Measurements from ENCODE around the gene P4HA3. TPM values are rescaled to one million over a fixed set of nuclear protein-coding genes. Genes with fewer than 3 reads are reported as not detected.

The P4HA3 gene
- total and polyA plus RNA-seq, 9 of the 15 experiments (the other 6 are each of a cell fraction or from before 2014, with no cell fraction given): 0.01 to 0.03 TPM; not detected in 7

GRCh38 chr11:74279256-74279655 lies 32.2 kb downstream of the P4HA3 start (continued):
- TF ChIP-seq, protein P1, sequence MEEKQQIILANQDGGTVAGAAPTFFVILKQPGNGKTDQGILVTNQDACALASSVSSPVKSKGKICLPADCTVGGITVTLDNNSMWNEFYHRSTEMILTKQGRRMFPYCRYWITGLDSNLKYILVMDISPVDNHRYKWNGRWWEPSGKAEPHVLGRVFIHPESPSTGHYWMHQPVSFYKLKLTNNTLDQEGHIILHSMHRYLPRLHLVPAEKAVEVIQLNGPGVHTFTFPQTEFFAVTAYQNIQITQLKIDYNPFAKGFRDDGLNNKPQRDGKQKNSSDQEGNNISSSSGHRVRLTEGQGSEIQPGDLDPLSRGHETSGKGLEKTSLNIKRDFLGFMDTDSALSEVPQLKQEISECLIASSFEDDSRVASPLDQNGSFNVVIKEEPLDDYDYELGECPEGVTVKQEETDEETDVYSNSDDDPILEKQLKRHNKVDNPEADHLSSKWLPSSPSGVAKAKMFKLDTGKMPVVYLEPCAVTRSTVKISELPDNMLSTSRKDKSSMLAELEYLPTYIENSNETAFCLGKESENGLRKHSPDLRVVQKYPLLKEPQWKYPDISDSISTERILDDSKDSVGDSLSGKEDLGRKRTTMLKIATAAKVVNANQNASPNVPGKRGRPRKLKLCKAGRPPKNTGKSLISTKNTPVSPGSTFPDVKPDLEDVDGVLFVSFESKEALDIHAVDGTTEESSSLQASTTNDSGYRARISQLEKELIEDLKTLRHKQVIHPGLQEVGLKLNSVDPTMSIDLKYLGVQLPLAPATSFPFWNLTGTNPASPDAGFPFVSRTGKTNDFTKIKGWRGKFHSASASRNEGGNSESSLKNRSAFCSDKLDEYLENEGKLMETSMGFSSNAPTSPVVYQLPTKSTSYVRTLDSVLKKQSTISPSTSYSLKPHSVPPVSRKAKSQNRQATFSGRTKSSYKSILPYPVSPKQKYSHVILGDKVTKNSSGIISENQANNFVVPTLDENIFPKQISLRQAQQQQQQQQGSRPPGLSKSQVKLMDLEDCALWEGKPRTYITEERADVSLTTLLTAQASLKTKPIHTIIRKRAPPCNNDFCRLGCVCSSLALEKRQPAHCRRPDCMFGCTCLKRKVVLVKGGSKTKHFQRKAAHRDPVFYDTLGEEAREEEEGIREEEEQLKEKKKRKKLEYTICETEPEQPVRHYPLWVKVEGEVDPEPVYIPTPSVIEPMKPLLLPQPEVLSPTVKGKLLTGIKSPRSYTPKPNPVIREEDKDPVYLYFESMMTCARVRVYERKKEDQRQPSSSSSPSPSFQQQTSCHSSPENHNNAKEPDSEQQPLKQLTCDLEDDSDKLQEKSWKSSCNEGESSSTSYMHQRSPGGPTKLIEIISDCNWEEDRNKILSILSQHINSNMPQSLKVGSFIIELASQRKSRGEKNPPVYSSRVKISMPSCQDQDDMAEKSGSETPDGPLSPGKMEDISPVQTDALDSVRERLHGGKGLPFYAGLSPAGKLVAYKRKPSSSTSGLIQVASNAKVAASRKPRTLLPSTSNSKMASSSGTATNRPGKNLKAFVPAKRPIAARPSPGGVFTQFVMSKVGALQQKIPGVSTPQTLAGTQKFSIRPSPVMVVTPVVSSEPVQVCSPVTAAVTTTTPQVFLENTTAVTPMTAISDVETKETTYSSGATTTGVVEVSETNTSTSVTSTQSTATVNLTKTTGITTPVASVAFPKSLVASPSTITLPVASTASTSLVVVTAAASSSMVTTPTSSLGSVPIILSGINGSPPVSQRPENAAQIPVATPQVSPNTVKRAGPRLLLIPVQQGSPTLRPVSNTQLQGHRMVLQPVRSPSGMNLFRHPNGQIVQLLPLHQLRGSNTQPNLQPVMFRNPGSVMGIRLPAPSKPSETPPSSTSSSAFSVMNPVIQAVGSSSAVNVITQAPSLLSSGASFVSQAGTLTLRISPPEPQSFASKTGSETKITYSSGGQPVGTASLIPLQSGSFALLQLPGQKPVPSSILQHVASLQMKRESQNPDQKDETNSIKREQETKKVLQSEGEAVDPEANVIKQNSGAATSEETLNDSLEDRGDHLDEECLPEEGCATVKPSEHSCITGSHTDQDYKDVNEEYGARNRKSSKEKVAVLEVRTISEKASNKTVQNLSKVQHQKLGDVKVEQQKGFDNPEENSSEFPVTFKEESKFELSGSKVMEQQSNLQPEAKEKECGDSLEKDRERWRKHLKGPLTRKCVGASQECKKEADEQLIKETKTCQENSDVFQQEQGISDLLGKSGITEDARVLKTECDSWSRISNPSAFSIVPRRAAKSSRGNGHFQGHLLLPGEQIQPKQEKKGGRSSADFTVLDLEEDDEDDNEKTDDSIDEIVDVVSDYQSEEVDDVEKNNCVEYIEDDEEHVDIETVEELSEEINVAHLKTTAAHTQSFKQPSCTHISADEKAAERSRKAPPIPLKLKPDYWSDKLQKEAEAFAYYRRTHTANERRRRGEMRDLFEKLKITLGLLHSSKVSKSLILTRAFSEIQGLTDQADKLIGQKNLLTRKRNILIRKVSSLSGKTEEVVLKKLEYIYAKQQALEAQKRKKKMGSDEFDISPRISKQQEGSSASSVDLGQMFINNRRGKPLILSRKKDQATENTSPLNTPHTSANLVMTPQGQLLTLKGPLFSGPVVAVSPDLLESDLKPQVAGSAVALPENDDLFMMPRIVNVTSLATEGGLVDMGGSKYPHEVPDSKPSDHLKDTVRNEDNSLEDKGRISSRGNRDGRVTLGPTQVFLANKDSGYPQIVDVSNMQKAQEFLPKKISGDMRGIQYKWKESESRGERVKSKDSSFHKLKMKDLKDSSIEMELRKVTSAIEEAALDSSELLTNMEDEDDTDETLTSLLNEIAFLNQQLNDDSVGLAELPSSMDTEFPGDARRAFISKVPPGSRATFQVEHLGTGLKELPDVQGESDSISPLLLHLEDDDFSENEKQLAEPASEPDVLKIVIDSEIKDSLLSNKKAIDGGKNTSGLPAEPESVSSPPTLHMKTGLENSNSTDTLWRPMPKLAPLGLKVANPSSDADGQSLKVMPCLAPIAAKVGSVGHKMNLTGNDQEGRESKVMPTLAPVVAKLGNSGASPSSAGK (IDR thresholded peaks at IDR 0.05): no peak
- no peak for TF ChIP-seq DMBX1 (CRISPR knock-in tag; IDR thresholded peaks at IDR 0.05; ENCODE audit: borderline replicate concordance)
- TF ChIP-seq BRD9 (IDR thresholded peaks at IDR 0.05; ENCODE audit: low read depth, partially characterized antibody): no peak
- no peak for TF ChIP-seq ZNF830 (CRISPR knock-in tag; IDR thresholded peaks at IDR 0.05)
- TF ChIP-seq PTRF (tag; IDR thresholded peaks at IDR 0.05): no peak
- TF ChIP-seq ZNF740 (CRISPR knock-in tag; IDR thresholded peaks at IDR 0.05): no peak
- TF ChIP-seq ZNF740 (tag; IDR thresholded peaks at IDR 0.05): no peak
- no peak for TF ChIP-seq RB1 (IDR thresholded peaks at IDR 0.05; ENCODE audit: low read depth)
- TF ChIP-seq, protein P2, sequence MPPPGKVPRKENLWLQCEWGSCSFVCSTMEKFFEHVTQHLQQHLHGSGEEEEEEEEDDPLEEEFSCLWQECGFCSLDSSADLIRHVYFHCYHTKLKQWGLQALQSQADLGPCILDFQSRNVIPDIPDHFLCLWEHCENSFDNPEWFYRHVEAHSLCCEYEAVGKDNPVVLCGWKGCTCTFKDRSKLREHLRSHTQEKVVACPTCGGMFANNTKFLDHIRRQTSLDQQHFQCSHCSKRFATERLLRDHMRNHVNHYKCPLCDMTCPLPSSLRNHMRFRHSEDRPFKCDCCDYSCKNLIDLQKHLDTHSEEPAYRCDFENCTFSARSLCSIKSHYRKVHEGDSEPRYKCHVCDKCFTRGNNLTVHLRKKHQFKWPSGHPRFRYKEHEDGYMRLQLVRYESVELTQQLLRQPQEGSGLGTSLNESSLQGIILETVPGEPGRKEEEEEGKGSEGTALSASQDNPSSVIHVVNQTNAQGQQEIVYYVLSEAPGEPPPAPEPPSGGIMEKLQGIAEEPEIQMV (tag; conservative IDR thresholded peaks at IDR 0.05; ENCODE audit: low read depth): no peak
- no peak for TF ChIP-seq ETS2 (tag; IDR thresholded peaks at IDR 0.05; ENCODE audit: borderline replicate concordance, poor library complexity, severe bottlenecking)
- no peak for TF ChIP-seq MBD2 (IDR thresholded peaks at IDR 0.05; ENCODE audit: borderline replicate concordance, low read depth)
- no peak for TF ChIP-seq ZNF41 (CRISPR knock-in tag; conservative IDR thresholded peaks at IDR 0.05)
- TF ChIP-seq ZNF311 (CRISPR knock-in tag; IDR thresholded peaks at IDR 0.05): no peak
- no peak for TF ChIP-seq ZBED1 (IDR thresholded peaks at IDR 0.05)
